ENCODE data around the gene RAD18.

DNA sequence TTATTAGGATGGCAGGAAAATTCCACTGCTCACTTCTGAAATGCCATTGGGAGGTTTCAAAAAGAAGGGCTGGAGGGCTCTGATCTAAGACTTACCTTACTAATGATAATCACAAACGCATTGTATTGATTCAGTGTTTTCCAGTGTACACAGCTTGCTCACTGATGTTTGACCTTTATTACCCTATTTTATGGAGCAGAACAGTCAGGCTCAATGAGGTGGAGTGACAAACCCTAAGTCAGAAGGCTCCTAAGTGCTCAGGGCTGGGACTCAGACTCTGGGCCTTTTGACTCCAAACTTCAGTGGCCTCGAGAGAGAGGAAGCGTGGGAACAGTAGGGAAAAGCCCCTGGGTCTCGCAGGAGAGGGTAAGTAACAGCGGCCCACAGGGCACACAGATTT, 20.3 kb upstream of the RAD18 start:
- TF ChIP-seq, protein P1, sequence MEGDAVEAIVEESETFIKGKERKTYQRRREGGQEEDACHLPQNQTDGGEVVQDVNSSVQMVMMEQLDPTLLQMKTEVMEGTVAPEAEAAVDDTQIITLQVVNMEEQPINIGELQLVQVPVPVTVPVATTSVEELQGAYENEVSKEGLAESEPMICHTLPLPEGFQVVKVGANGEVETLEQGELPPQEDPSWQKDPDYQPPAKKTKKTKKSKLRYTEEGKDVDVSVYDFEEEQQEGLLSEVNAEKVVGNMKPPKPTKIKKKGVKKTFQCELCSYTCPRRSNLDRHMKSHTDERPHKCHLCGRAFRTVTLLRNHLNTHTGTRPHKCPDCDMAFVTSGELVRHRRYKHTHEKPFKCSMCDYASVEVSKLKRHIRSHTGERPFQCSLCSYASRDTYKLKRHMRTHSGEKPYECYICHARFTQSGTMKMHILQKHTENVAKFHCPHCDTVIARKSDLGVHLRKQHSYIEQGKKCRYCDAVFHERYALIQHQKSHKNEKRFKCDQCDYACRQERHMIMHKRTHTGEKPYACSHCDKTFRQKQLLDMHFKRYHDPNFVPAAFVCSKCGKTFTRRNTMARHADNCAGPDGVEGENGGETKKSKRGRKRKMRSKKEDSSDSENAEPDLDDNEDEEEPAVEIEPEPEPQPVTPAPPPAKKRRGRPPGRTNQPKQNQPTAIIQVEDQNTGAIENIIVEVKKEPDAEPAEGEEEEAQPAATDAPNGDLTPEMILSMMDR (IDR thresholded peaks at IDR 0.05), result no peak
- TF ChIP-seq POLR2A (IDR thresholded peaks at IDR 0.05), result no peak
